Medulla oblongata (tissue), 1 donor: ENCODE measurements around the gene TTLL12.

Source experiments
- DNase-seq: peaks from one replicate; pipeline ENCODE4 v3.0.0-alpha.2; 2015; ENCODE audit errors: extremely low spot score

Gene TTLL12

DNA sequence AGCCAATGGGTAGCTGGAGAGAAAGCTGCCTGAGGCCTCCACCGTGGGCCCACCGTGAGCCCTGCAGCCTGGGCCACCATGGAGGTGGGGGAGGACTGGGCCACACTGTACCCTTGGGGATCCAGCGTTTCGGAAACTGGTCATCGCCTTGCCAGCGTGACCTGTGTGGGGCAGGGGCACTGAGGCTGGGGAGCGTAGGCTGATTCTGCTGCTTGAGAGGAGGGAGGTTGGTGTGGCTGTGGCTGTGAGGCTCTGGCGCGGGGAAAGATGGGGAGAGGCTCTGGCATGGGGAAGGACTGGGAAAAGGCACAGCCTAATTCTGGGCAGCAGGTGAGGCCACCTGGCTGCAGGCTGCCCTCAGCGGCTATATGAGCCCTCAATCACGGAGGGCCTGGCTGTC, 12.6 kb upstream of the TTLL12 start:
- no peak for DNase-seq

GRCh38 chr22:43198936-43199335, 12.0 kb upstream of the TTLL12 start:
- DNase-seq, result no peak

DNA sequence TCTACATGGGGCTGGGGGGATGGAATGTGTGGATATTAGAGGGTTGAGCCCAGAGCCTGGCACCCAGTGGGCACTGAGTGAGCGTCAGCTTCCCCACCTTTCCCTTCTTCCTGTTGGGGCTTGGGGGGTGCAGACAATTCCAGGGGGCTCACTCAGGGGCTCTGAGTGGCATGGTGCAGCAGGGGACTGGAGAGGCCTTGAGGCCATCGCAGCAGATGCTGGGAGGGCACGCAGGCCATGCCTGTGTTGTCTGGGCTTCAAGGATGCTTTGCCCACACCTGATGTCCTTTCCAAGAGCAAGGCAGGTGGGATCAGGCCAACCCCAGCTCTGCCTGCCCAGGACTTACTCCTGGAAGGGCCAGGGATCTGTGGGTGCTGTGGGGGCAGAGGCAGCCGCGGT, 11.2 kb upstream of the TTLL12 start:
- no peak for DNase-seq

DNA sequence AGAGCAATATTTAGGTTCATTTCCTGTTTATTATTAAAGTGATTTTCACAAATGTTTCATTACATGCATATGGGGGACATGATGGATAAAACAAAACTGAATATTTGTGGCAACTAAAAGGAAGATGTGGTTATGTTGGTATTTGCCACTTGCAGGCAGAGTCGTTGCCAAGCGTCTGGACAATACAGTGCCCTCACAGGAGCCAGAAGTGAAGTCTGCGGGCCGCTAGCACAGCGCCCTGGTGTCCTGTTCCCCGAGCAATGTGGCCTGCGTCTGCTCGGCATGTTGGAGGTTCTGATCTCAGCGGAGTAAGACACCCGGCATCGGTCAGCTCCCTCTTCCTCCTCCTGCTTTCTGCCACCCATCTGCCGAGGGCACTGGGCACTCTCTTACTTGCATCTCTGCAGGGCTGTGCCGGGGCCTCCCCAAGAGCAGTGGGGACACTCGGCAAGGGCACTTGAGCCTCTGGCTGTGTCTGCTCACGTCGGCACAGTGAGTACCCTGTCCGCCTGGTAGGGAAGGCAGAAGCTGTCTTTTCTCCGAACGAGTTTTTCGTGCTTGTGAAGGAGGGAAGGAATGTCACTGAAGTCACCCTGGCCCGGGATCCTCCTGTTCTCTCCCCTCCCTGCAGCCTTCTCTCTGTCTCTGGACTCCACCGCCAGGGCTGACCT, 10.5 kb upstream of the TTLL12 start:
- DNase-seq, result no peak

GRCh38 chr22:43191831-43192230, 4.9 kb upstream of the TTLL12 start:
- DNase-seq, result no peak

- no peak for DNase-seq
These were observed 2.1 kb upstream of the TTLL12 start for GRCh38 chr22:43188829-43189545.

DNA sequence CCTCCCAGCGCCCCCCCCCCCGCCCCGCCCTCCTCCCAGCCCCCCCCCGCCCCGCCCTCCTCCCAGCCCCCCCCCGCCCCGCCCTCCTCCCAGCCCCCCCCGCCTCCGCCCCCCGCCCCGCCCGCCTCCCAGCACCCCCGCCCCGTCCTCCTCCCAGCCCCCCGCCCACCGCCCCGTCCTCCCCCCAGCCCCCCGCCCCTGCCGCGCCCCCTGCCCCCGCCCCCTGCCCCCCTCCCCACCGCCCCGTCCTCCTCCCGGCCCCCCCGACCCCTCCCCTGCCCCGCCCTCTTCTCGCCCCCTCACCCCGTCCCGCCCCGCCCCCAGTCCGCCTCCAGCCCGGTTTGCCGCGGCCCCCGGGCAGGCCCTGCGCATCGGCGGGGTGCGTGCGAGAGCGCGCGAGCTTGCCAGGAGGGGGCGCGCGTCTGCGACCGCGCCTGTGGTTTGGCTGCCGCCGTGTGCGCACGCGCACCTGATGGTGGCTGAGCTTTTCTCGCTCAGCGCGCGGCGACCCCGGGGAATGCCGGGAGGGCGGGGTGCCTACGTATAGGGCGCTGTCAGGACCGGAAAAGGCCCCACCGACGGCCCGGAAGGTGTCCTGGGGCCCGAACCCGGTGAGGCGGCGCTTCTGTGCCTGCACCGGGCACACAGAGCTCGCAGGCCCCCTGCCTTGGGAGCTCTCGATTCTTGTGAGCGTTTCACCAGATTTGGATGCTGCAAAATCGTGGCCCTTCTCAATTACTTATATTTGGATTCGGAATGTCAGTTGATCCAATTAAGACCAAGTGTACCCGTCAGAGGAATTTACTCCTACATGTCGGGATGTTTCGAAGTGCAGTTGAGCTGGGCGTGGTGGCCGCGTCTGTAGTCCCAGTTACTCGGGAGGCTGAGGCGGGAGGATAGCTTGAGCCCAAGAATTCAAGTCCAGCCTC, 501 bp upstream of the TTLL12 start:
- DNase-seq, result peak; percentile 94

GRCh38 chr22:43185860-43186261, 1.1 kb downstream of the TTLL12 start:
- DNase-seq, result peak; percentile 23

GRCh38 chr22:43183496-43184277, 3.2 kb downstream of the TTLL12 start:
- DNase-seq, result no peak

GRCh38 chr22:43182726-43183125, 4.2 kb downstream of the TTLL12 start:
- DNase-seq, result no peak

DNA sequence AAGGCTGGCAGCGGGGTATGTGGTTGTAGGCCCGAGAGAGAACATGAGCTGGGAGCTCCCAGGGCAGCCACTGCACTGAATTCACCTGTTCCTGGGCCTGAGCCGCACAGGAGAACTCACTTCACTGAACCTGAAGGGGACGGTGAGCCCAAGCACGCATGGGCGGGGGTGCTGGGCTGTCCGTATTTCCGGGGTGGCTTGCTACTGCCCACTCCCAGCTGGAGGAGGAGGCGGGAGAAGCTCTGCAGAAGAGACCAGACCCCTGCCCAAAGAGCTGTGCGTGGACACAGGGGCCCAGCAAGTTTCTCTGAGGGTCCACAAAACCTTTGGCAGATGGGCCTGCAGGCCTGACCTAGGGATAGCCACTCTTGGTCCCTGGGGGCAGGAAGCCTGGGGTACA, 4.8 kb downstream of the TTLL12 start:
- no peak for DNase-seq

DNA sequence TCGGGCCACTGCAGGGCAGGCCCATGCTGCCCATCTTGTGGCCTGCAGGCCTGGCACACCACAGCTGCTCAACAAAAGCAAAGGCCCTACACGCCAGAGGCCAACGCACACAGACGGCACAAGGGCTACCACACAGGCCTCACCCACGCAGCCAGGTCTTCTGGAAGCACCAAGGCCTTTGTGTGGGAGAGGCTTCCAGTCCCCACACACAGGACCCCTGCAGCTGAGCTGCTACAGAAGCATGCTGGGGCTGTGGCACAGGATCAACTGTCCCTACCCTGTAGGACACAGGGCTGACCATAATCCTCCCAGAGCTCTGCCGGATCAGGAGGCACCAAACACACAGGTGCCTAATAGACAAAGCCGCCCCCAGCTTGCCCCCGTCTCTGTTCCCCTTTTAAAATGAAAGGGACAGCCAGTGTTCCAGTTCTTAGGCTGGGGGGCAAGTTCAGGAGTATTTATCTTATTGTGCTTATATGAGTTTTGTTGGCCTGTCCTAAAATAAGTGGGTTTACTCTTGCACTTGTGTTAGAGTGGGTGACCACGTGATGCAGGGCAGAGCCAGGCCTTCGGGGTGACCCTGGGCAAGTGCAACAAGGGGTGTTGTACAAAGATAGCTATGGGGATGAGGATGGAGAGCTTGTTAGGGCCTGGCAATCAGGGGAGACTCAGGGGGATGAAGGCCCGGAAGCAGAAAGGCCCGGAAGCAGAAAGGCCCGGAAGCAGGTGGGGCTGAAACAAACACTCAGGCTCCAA, 5.4 kb downstream of the TTLL12 start:
- DNase-seq, result no peak

DNA sequence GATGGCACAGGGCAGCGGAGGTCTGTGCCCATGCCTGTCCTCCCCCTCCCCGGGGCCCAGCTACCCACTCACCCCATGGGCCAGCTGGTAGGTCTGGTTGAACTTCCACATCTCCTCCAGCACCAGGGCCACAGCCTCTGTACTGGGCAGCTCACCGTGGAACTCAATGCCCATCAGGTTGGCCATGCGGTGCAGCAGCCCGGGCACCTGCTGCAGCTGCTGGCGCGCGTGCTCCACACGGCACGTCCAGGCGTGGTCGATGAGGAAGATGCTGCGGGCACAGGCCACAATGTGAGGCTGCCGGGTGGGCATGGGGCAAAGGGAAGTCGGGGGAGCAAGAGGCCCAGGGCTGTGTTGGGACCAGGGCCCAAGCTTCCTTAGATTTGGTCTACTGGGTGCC, 6.3 kb downstream of the TTLL12 start:
- DNase-seq, result no peak

- no peak for DNase-seq
These were observed 7.1 kb downstream of the TTLL12 start for GRCh38 chr22:43179911-43180195.

GRCh38 chr22:43179146-43179910, 7.6 kb downstream of the TTLL12 start:
- DNase-seq, result no peak

GRCh38 chr22:43177479-43177878, 9.5 kb downstream of the TTLL12 start:
- no peak for DNase-seq

DNA sequence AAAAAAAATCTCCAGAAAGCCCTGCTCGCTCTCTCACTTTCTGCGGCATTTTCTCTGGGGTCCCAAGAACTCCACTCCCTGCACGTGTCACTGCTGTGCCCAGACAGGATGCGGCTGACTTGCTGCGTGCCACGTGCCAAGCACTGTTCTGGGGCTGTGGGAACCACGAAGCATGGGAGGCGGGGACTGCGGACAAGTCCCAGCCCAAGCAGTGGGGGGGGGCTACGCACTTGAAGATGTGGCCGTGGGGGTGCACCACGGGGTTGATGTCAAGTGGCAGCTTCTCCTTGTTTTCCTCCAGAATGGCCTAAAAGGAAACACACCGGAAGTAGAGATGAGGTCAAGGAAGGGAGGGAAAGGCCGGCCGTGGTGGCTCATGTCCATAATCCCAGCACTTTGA, 10.8 kb downstream of the TTLL12 start:
- DNase-seq, result no peak

DNA sequence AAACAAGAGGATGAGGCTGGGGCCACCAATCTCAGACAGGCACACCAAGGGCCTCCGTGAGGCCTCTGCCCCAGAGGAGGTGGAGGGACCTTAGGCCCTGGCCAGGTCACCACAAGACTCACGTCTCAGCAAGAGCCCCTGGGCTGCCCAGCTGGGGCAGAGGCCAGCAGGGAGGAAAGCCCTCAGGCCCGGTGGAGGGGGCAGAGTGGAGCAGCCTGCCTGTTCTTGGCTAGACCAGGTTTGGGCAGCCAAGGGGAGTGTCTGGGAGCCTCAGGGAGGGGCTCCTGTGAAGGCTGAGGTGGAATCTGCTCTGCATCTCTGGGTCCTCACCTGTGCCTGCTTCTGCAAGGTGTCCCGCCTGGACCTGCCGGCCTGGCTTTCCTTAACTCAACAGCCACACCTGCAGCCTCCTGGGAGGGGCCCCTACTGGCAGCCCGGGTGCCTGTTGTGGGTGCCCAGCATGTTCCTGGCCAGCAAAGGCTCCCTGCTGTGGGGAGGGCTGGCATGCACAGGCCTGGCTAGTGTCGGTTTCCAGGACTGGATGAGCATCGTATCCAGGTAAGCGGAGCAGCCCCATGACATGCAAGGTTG, 11.9 kb downstream of the TTLL12 start:
- DNase-seq, result no peak

- no peak for DNase-seq
These were observed 12.8 kb downstream of the TTLL12 start for GRCh38 chr22:43173976-43174720.
